HG03097 (cell line): Measurements from ENCODE around the gene ACO1.
"Not testable (repeated sequence)": the region's sequence is repeated elsewhere in the genome, so short reads cannot be mapped to it uniquely, and the experiment has no call there.

Experiments
- ATAC-seq: cut with Tn5 transposase; IDR thresholded peaks from one replicate; pipeline ENCODE4 v1.9.1; 2021; ENCODE audit not compliant: unreplicated experiment, low FRiP score

The ACO1 gene

GRCh38 chr9:32384364-32385151, at the start of gene ACO1:
Gene ACO1 (plus strand): TSS chr9:32384643. CDS start chr9:32405507, 20,864 bp downstream.
- ATAC-seq = peak; percentile 97

- ATAC-seq = no peak
These were observed 49.2 kb upstream of the ACO1 start for GRCh38 chr9:32334916-32335895.

GRCh38 chr9:32339424-32339823, 45.0 kb upstream of the ACO1 start:
- ATAC-seq = peak; percentile 90

- ATAC-seq = no peak
These were observed 44.1 kb upstream of the ACO1 start for GRCh38 chr9:32340361-32340760.

- ATAC-seq = no peak
These were observed 39.8 kb upstream of the ACO1 start for GRCh38 chr9:32344551-32345182.

- no peak for ATAC-seq
These were observed 39.2 kb upstream of the ACO1 start for GRCh38 chr9:32345243-32345642.

- no peak for ATAC-seq
These were observed 36.9 kb upstream of the ACO1 start for GRCh38 chr9:32347571-32347970.

GRCh38 chr9:32348106-32348695, 36.2 kb upstream of the ACO1 start:
- ATAC-seq = no peak

GRCh38 chr9:32349013-32349412, 35.4 kb upstream of the ACO1 start:
- ATAC-seq = no peak

GRCh38 chr9:32350682-32351081, 33.8 kb upstream of the ACO1 start:
- no peak for ATAC-seq

GRCh38 chr9:32351845-32352244, 32.6 kb upstream of the ACO1 start:
- no peak for ATAC-seq

- not testable (repeated sequence) for ATAC-seq
These were observed 31.0 kb upstream of the ACO1 start for GRCh38 chr9:32353476-32353875.

GRCh38 chr9:32359452-32359851, 25.0 kb upstream of the ACO1 start:
- ATAC-seq = no peak

- ATAC-seq = no peak
These were observed 23.3 kb upstream of the ACO1 start for GRCh38 chr9:32360983-32361673.

- no peak for ATAC-seq
These were observed 13.2 kb upstream of the ACO1 start for GRCh38 chr9:32371279-32371678.

GRCh38 chr9:32371679-32372078, 12.8 kb upstream of the ACO1 start:
- ATAC-seq = no peak

- ATAC-seq = no peak
These were observed 8.2 kb upstream of the ACO1 start for GRCh38 chr9:32376285-32376684.

- ATAC-seq = peak; percentile 80
These were observed 5.9 kb upstream of the ACO1 start for GRCh38 chr9:32378496-32378895.

- peak; percentile 69 for ATAC-seq
These were observed 5.3 kb upstream of the ACO1 start for GRCh38 chr9:32378993-32379729.
